Epidermal melanocyte (primary cell): ENCODE data around the gene DPH3.

ENCODE experiments used
- DNase-seq: peaks from one replicate; pipeline ENCODE4 v3.0.0; 2011; ENCODE audit warnings: low spot score; ENCODE audit not compliant: insufficient read length

The DPH3 gene

GRCh38 chr3:16236030-16236639 lies 28.6 kb downstream of the DPH3 start:
- no peak for DNase-seq

GRCh38 chr3:16234281-16234680 lies 30.5 kb downstream of the DPH3 start:
- DNase-seq, result no peak

GRCh38 chr3:16233806-16234205 lies 30.9 kb downstream of the DPH3 start:
- no peak for DNase-seq

GRCh38 chr3:16231983-16232382 lies 32.8 kb downstream of the DPH3 start:
- no peak for DNase-seq

- DNase-seq, result no peak
These were observed 35.1 kb downstream of the DPH3 start for GRCh38 chr3:16229681-16230080.

DNA sequence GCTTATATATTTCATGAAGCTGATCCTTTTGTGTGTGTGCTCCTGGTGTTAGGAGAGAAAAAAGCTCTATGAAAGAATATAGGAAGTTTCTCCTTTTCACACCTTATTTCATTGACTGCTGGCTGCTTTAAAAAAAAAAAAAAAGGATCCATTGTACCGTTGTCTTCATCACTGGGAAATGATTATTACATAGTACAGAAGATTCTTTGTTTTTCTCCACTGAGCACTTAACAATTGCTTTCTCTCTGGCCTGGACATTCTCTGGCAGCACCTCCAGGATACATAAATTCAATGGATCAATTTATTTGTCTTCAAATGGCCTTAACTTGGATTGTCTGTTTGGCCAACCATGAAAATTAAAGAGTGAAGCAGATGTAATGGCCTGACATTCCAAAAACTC lies 37.2 kb downstream of the DPH3 start:
- DNase-seq, result no peak

DNA sequence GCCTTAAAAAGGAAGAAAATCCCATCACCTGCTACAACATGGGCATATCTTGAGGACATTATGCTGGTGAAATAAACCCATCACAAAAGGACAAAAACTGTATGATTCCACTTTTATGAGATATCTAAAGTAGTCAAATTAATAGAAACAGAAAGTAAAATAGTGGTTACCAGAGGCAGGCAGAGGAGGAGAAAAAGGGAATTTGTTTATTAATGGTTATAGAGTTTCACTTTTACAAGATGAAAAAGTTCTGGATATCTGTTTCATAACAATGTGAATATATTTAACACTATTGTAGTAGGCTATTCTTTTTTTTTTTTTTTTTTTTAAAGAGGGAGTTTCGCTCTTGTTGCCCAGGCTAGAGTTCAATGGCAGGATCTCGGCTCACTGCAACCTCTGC lies 40.4 kb downstream of the DPH3 start:
- no peak for DNase-seq

DNA sequence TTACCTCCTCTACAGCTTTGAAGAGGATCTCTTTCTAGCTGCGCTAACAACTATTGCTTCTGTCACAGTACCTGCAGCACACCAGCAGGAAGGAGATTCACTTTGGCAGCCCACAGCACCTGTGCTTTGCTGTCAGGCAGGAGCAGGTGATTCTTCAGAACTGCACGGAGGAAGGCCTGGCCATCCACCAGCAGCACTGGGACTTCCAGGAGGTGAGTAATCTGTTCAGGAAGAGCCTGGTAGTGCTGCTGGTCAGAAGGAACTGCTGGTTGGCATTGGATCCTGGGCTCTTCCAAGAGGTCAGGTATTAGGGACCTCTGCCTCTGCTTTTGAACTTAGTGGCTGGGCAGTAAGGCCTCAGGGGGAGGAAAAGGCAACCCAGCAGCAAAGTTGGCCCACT lies 42.2 kb downstream of the DPH3 start:
- no peak for DNase-seq

GRCh38 chr3:16221990-16222389 lies 42.8 kb downstream of the DPH3 start:
- no peak for DNase-seq

GRCh38 chr3:16219777-16220176 lies 45.0 kb downstream of the DPH3 start:
- no peak for DNase-seq

GRCh38 chr3:16216373-16216935 lies 48.3 kb downstream of the DPH3 start:
- DNase-seq, result no peak

GRCh38 chr3:16214366-16214765 lies 50.4 kb downstream of the DPH3 start:
- DNase-seq, result no peak

GRCh38 chr3:16211176-16211904 lies 53.4 kb downstream of the DPH3 start:
- DNase-seq, result no peak
